HG03097 (cell line): ENCODE measurements around the gene GAGE10.
"Not testable (repeated sequence)": the region's sequence is repeated elsewhere in the genome, so short reads cannot be mapped to it uniquely, and the experiment has no call there.

ENCODE experiments used
- ATAC-seq: cut with Tn5 transposase; IDR thresholded peaks from one replicate; pipeline ENCODE4 v1.9.1; 2021; ENCODE audit not compliant: unreplicated experiment, low FRiP score

Gene GAGE10

GRCh38 chrX:49321737-49322136, 18.3 kb downstream of the GAGE10 start, which contains the start of gene GAGE12J:
Gene GAGE12J, plus strand, starts transcription at chrX:49322037. Its CDS starts 1,157 bp downstream, at chrX:49323194.
- ATAC-seq, result not testable (repeated sequence)

GRCh38 chrX:49322266-49322665, 18.8 kb downstream of the GAGE10 start:
- ATAC-seq, result not testable (repeated sequence)

GRCh38 chrX:49323735-49324134, 20.3 kb downstream of the GAGE10 start:
- ATAC-seq, result not testable (repeated sequence)

- ATAC-seq, result not testable (repeated sequence)
Measured at GRCh38 chrX:49330421-49330820, 27.0 kb downstream of the GAGE10 start.

- not testable (repeated sequence) for ATAC-seq
Measured at GRCh38 chrX:49331282-49331681, 27.8 kb downstream of the GAGE10 start, which contains the start of gene GAGE13. Gene GAGE13, plus strand, starts transcription at chrX:49331582. Its CDS starts 1,156 bp downstream, at chrX:49332738.

- not testable (repeated sequence) for ATAC-seq
Measured at GRCh38 chrX:49331841-49332240, 28.4 kb downstream of the GAGE10 start.

- not testable (repeated sequence) for ATAC-seq
Measured at GRCh38 chrX:49341449-49341848, 38.0 kb downstream of the GAGE10 start.

GRCh38 chrX:49344496-49345175, 41.2 kb downstream of the GAGE10 start:
- ATAC-seq, result not testable (repeated sequence)

GRCh38 chrX:49345402-49345801, 42.0 kb downstream of the GAGE10 start:
- not testable (repeated sequence) for ATAC-seq

- ATAC-seq, result not testable (repeated sequence)
Measured at GRCh38 chrX:49346150-49346549, 42.7 kb downstream of the GAGE10 start.
